ENCODE data around the gene ABCB11.
"Not testable (repeated sequence)": the region's sequence is repeated elsewhere in the genome, so short reads cannot be mapped to it uniquely, and the experiment has no call there.

- not testable (repeated sequence) for TF ChIP-seq CTCF, POLR2A (IDR thresholded peaks at IDR 0.05)
Observed at GRCh38 chr2:168932174-168932573, 99.0 kb downstream of the ABCB11 start.

Data from uterus (tissue), 2 donors.